GM12865 (cell line): Measurements from ENCODE around the gene CHPF.
A peak's percentile ranks its signal among the peaks of the same experiment; 100 is the strongest.

ENCODE experiments used
- DNase-seq: peaks from one replicate; pipeline ENCODE4 v3.0.0; 2010; ENCODE audit warnings: low read depth
- H3K4me3 ChIP-seq: 2 replicates; pipeline ENCODE4 v1.5.1; 2011; ENCODE audit warnings: mild to moderate bottlenecking, low read depth, low read length, control low read depth
- CTCF ChIP-seq: IDR thresholded peaks from 2 replicates; pipeline ENCODE4 v1.5.1; 2011; ENCODE audit warnings: low read length, control low read depth, low read depth, inconsistent platforms; ENCODE audit not compliant: insufficient read depth; ENCODE audit errors: missing control alignments

The CHPF gene

GRCh38 chr2:219499058-219499307 lies 44.6 kb downstream of the CHPF start:
- DNase-seq, result no peak
- TF ChIP-seq CTCF, result no peak
- H3K4me3 ChIP-seq, result peak overlapping the region; percentile 69

- TF ChIP-seq CTCF, result no peak
- H3K4me3 ChIP-seq, result peak within 1 kb of the TSS; percentile 69
- DNase-seq, result peak; percentile 97
These were observed 45.1 kb downstream of the CHPF start, which contains the start of gene GMPPA for GRCh38 chr2:219498280-219499057. Gene GMPPA (plus strand): TSS chr2:219498891. CDS start chr2:219499976, 1,085 bp downstream.

- peak overlapping the region; percentile 69 for H3K4me3 ChIP-seq
- no peak for TF ChIP-seq CTCF
- peak; percentile 64 for DNase-seq
These were observed 45.9 kb downstream of the CHPF start for GRCh38 chr2:219497495-219498279.

- DNase-seq, result no peak
- H3K4me3 ChIP-seq, result no peak overlapping the region
- no peak for TF ChIP-seq CTCF
These were observed 46.6 kb downstream of the CHPF start for GRCh38 chr2:219496825-219497494.

DNA sequence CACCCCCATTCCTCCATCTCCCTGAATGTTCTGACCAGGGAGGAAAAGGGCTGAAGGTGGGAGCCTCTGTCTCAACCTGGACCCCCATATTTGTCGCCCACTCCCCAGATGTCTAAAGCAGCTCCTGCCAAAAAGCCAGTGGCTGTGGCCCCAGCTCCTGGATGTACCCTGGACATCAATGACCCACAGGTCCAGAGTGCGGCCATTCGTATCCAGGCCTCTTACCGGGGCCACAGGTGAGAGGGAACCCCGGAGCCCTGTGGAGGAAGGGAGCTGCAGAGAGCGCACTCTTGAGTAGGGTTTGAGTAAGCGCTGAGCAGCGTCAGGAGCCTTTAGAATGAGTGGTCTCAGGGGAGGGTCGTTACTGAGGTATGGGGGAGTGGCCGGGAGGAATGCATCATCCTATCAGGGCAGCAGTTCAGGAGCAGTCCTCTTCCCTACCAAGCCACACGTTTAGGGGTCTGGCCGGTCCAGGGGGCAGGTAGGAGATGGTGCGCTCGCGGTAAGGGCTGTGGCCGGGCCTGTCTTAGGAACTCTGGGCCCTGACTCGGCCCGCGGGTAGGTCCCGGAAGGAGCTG lies 47.3 kb downstream of the CHPF start:
- no peak for TF ChIP-seq CTCF
- no peak for DNase-seq

DNA sequence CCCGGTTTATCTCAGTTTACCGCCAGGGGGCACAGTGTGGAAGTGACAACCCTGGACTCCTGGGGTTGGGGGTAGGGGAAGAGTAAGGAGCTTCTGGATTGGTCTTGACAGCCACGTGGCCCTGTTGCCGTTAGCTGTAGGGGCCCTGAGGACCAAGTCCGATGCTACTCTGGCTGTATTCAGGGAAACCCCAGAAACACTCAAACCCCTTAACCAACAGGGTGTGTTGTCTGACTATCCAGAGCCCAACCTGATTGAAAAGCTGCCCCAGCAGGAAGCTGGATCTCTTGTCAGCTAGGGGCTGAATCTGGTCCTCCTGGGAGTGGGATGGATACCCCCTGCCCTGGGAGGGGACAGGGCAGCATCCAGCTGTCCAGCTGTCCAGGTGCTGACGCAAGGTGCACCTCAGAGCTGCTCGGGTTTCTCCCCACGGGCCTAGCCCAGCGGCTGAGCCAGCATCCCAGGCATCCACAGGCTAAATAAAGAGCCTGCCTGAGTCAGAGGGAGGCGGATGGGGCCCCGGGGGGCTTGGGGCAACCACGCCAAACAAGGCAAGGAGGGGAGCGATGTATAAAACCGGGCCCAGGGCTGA lies 48.0 kb downstream of the CHPF start:
- peak; percentile 47 for TF ChIP-seq CTCF
- no peak overlapping the region for H3K4me3 ChIP-seq
- DNase-seq, result peak; percentile 74

More for the DNA sequence above, 47.3 kb downstream of the CHPF start:
- H3K4me3 ChIP-seq, result no peak overlapping the region
